Epithelial cell of proximal tubule (primary cell): ENCODE data around the gene LIPI. TPM values are rescaled to one million over a fixed set of nuclear protein-coding genes. Genes with fewer than 3 reads are reported as not detected.

Experiments
- DNase-seq: peaks from one replicate; pipeline ENCODE4 v3.0.0-alpha.2; 2011; ENCODE audit warnings: low read depth
- H3K4me3 ChIP-seq: 2 replicates; pipeline ENCODE4 v1.5.1; 2011; ENCODE audit warnings: low read depth, mild to moderate bottlenecking, low read length
- CTCF ChIP-seq: conservative IDR thresholded peaks from 2 replicates; pipeline ENCODE4 v1.5.1; 2012; ENCODE audit warnings: low read depth, mild to moderate bottlenecking, low read length
- total RNA-seq: library from RNA; depleted of rRNA; stranded (reverse); fragments of >200 nt; gene quantifications from 2 replicates; pipeline ENCODE4 v1.2.3, GENCODE V29; 2015

LIPI gene
- total RNA-seq, 1 donor from 2014 or later: not detected

GRCh38 chr21:14076143-14076806 is 134.5 kb downstream of the LIPI start:
- H3K4me3 ChIP-seq: no peak overlapping the region
- no peak for TF ChIP-seq CTCF
- DNase-seq: no peak

- no peak for DNase-seq
- no peak for TF ChIP-seq CTCF
- H3K4me3 ChIP-seq: no peak overlapping the region
These were observed 135.2 kb downstream of the LIPI start for GRCh38 chr21:14075346-14076142.

GRCh38 chr21:14074177-14074576 is 136.6 kb downstream of the LIPI start:
- H3K4me3 ChIP-seq: no peak overlapping the region
- DNase-seq: no peak
- TF ChIP-seq CTCF: no peak

GRCh38 chr21:14073615-14074014 is 137.1 kb downstream of the LIPI start:
- DNase-seq: no peak

GRCh38 chr21:14072761-14073535 is 137.8 kb downstream of the LIPI start:
- no peak overlapping the region for H3K4me3 ChIP-seq
- no peak for TF ChIP-seq CTCF
- DNase-seq: no peak

More at GRCh38 chr21:14073615-14074014, 137.1 kb downstream of the LIPI start:
- H3K4me3 ChIP-seq: no peak overlapping the region
- TF ChIP-seq CTCF: no peak

- no peak for TF ChIP-seq CTCF
- H3K4me3 ChIP-seq: no peak overlapping the region
- no peak for DNase-seq
These were observed 138.6 kb downstream of the LIPI start for GRCh38 chr21:14071902-14072734.
